ENCODE results near the gene NCAPH2. TPM values are rescaled to one million over a fixed set of nuclear protein-coding genes. Genes with fewer than 3 reads are reported as not detected.

Gene NCAPH2
- total and polyA plus RNA-seq, 2 of the 13 experiments (the other 11 are each of a cell fraction or from before 2014, with no cell fraction given), result 28.1 to 64.4 TPM

GRCh38 chr22:50530877-50531545 is 23.0 kb downstream of the NCAPH2 start (continued):
- TF ChIP-seq RARG (CRISPR knock-in tag; IDR thresholded peaks at IDR 0.05; ENCODE audit: low read depth) (no peak), TAF1 (CRISPR knock-in tag; IDR thresholded peaks at IDR 0.05) (no peak), ZFP62 (CRISPR knock-in tag; IDR thresholded peaks at IDR 0.05) (no peak), DRAP1 (CRISPR knock-in tag; IDR thresholded peaks at IDR 0.05) (0 out of 2 replicates have a peak, but pooled peaks have one; percentile 49), HDAC6 (IDR thresholded peaks at IDR 0.05; ENCODE audit: low read depth, low read length) (no peak), NFKB2 (CRISPR knock-in tag; IDR thresholded peaks at IDR 0.05; ENCODE audit: borderline replicate concordance) (no peak), ARNTL (CRISPR knock-in tag; IDR thresholded peaks at IDR 0.05) (no peak; the same call in 1 of the 2 replicates), NR2F6 (IDR thresholded peaks at IDR 0.05) (no peak), NR2F6 (CRISPR knock-in tag; IDR thresholded peaks at IDR 0.05) (no peak; the same call in 1 of the 2 replicates), HMGA1 (CRISPR knock-in tag; conservative IDR thresholded peaks at IDR 0.05) (no peak), ZNF569 (CRISPR knock-in tag; IDR thresholded peaks at IDR 0.05; ENCODE audit: borderline replicate concordance) (no peak), ZNF839 (CRISPR knock-in tag; IDR thresholded peaks at IDR 0.05; ENCODE audit: borderline replicate concordance) (no peak), ZNF710 (CRISPR knock-in tag; IDR thresholded peaks at IDR 0.05; ENCODE audit: borderline replicate concordance) (no peak), ZNF263 (CRISPR knock-in tag; IDR thresholded peaks at IDR 0.05) (no peak), ZNF83 (CRISPR knock-in tag; IDR thresholded peaks at IDR 0.05; ENCODE audit: borderline replicate concordance) (no peak), ATAD3A (CRISPR knock-in tag; IDR thresholded peaks at IDR 0.05) (no peak), SP5 (CRISPR knock-in tag; IDR thresholded peaks at IDR 0.05; ENCODE audit: borderline replicate concordance, low read depth) (peak; percentile 54; the same call in 1 of the 2 replicates), CHD4 (IDR thresholded peaks at IDR 0.05; ENCODE audit: borderline replicate concordance, low read length) (no peak), GABPB1 (CRISPR knock-in tag; IDR thresholded peaks at IDR 0.05) (0 out of 2 replicates have a peak, but pooled peaks have one; percentile 7), RORA (CRISPR knock-in tag; IDR thresholded peaks at IDR 0.05) (no peak), CTCF (CRISPR knock-in tag; IDR thresholded peaks at IDR 0.05) (no peak), ZNF629 (CRISPR knock-in tag; conservative IDR thresholded peaks at IDR 0.05) (no peak), TCF12 (IDR thresholded peaks at IDR 0.05) (no peak), TCF12 (CRISPR knock-in tag; IDR thresholded peaks at IDR 0.05) (no peak), REXO4 (CRISPR knock-in tag; IDR thresholded peaks at IDR 0.05; ENCODE audit: borderline replicate concordance) (no peak), ZNF281 (CRISPR knock-in tag; IDR thresholded peaks at IDR 0.05; ENCODE audit: borderline replicate concordance) (peak; percentile 91)

All from HepG2 (cell line).